ENCODE data around the gene SPANXN4.
A peak's percentile ranks its signal among the peaks of the same experiment; 100 is the strongest.

The SPANXN4 gene, protein sequence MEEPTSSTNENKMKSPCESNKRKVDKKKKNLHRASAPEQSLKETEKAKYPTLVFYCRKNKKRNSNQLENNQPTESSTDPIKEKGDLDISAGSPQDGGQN

GRCh38 chrX:143025628-143026027 lies at the start of gene SPANXN4:
TSS of gene SPANXN4 (plus strand) at chrX:143025928. CDS start at chrX:143026015, 87 bp downstream.
- FAIRE-seq = no peak

DNA sequence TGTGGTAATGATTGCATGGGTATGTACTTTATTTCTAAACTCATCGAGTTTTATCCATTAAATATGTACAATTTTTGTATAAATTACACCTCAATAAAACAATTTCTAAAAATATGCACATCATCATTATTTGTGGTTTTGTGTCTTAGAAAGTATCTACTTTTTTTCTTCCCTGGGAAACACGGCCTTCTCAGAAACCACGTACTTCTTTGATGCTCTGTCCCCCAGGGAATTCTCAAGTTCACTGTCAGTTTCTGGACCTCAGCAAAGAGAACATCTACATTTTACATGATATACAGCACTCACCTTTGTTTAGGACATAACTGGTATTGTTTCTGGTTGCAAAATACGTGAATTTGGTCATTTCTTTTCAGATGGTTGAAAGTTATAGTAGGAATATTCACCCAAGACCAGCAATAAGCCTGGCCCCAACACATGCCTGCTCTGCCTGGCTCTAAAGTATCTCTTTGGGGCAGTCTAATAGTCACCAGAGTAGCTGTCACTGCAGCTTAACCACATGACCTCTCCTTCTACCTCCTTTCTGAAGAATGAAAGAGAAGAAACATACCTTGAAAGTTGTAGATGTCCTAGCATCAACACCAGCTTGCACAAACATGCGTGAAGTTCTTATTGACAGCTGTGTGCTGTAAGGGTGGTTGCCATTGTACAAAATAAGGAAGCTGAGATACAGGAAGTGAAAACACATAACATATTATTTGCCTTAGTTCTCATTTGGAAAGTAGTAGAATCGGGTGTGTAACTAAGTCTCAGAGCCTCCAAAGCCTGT lies 48.4 kb upstream of the SPANXN4 start:
- DNase-seq (ENCODE audit: insufficient read length, low spot score) (peak; percentile 2), FAIRE-seq (peak; percentile 95)

More at GRCh38 chrX:143025628-143026027, at the start of gene SPANXN4:
- DNase-seq (ENCODE audit: insufficient read length, low spot score) = no peak

DNA sequence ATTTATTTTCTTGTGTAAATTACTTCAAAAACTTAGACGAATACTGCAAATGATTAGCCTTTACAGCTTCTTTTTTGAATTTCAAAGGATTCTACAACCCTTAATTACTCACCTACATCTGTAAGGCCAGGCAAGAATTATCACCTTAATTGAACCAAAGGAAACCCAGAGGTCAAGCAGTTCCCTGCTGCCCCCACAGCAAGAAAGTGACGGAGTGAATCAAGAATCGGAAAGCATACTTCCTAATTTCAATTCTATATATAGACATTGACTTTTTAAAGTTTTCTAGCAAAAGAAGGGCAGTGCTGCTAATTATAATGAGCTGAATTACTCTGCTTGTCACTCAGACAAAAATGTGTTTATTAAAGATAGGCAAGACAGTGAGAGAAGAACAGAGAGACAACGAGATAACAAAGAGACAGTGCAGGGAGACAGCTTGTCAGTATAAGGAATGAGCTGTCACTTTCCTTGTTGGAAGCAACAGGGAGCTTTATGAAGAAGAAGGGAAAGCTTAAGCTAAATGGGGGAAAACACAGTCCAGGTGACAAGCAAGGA lies 47.5 kb upstream of the SPANXN4 start:
- DNase-seq (ENCODE audit: insufficient read length, low spot score) = no peak
- FAIRE-seq = peak; percentile 82

- FAIRE-seq = no peak
- no peak for DNase-seq (ENCODE audit: insufficient read length, low spot score)
Measured at GRCh38 chrX:142982679-142983078, 43.0 kb upstream of the SPANXN4 start.

DNA sequence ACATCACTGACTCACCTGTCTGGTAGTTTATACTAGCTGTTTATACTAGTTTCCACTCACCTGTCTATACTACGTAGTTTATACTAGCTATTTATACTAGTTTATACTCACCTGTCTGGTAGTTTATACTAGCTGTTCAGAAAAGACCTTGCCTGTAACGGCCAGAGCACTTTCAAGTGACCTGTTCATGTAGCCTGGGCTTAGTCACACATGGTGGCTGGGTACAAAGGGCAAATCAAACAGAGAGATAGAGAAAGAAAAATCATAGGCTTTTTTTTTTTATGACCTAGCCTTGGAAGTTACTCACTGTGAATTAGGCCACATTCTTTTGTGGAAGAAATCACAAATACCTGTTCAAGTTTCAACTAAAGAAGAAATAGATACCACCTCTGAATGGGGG lies 30.7 kb upstream of the SPANXN4 start:
- no peak for DNase-seq (ENCODE audit: insufficient read length, low spot score)

DNA sequence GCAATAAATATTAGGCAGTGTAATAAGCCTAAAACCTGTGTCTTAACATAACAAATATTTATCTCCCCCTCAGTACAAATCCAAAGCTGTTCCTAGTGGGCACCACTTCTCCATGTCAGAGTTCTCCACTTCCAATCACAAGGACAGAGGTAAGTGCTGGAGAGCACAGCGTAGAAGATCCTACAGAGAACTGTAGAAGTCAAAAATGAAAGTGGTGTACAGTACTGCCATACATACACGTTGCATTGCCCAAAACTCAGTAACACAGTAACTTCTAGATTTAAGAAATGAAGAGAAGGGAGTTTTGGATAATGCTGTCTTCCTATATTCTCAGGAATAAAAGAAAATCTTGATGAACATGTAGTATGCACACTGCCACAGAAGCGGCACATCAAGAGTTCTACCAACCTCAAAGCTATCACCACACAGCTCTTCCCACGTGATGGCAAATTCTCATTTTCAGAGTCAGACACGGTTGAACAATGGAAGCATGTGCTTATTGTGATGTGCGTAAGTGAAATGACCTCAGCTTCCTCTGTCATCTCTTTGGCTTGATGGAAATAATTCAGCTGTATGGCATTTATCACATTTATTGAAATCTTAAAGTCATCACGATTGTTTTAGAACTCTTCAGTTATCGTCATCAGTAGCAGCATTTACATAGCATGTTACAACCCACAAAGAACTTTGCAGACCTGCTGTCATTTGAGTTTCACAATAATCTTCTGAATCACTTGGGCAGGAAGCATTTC lies 27.1 kb upstream of the SPANXN4 start:
- FAIRE-seq = no peak

More for the DNA sequence above, 30.7 kb upstream of the SPANXN4 start:
- FAIRE-seq = no peak

DNA sequence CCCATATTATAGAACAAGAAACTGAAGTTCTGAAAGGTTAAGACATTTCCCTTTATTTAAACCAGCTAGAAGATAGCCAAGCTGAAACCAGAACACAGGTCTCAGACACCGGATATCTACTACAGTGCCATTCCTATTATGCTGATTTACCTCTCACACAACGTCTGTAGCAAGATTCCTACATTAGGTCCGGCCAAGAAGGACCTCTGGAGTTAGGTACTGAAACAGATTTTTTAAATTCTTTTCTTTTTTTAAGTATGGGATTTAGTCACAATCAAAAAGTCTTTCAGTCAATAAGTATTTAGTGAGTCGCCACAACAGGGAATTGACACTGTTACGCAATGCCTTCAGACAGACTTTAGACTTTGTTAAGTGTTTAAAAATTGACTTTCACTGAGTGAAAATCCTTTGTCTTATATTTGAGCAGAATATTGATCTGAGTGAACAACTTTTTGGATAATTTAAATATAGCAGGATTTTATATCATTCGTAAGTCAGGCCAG lies 26.5 kb upstream of the SPANXN4 start:
- no peak for DNase-seq (ENCODE audit: insufficient read length, low spot score)

More for the DNA sequence above, 27.1 kb upstream of the SPANXN4 start:
- no peak for DNase-seq (ENCODE audit: insufficient read length, low spot score)

DNA sequence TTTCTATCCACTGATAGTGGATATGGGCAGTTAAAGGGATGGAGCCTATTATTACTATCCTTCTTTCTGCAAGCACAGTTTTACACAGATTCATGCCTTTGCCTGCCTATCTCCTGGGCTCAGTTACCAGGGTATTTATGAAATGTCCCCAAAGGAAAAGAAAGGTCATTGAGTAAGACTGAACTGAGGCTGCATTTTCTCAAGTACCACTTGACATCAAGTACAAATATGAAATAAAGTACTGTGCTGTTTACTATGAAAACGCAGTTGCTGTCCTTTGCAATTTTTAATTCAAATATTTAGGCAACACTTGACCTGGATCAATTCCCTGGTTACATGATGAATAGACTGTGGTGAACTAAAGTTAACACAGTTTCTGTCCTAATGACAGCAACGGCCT lies 23.5 kb upstream of the SPANXN4 start:
- DNase-seq (ENCODE audit: insufficient read length, low spot score) (no peak), FAIRE-seq (no peak)

More for the DNA sequence above, 26.5 kb upstream of the SPANXN4 start:
- FAIRE-seq = peak; percentile 47

DNA sequence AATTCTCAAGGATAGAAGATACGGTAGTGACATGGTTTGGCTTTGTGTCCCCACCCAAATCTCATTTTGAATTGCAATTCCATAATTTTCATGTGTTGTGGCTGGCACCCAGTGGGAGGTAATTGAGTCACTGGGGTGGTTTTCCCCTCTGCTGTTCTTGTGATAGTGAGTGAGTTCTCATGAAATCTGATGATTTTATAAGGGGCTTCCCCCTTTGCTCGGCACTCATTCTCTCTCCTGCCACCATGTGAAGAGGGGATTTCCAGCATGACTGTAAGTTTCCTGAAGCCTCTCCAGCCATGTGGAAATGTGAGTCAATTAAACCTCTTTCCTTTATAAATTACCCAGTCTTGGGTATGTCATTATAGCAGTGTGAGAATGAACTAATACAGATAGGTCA lies 8.5 kb upstream of the SPANXN4 start:
- DNase-seq (ENCODE audit: insufficient read length, low spot score) (no peak), FAIRE-seq (no peak)

DNA sequence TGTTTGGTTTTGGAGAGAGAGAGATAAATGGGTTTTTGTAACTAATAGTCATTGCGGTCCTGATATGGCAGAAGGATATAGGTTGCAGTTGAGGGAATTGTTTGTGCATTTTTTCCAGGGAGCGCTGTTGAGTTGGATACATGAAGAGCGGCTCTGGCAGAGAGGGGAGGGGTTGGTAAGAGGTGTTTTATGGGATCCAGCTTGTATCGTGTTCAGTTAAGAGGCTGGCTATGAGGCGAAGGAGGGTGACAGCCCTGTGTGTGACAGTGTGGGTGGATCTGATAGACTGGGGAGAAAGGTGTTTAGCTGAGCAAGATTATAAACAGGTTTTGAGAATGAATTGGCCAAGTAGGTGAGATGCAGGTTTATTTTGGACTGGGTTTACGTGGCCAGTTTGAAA lies 1.5 kb downstream of the SPANXN4 start:
- FAIRE-seq = no peak
- no peak for DNase-seq (ENCODE audit: insufficient read length, low spot score)

DNA sequence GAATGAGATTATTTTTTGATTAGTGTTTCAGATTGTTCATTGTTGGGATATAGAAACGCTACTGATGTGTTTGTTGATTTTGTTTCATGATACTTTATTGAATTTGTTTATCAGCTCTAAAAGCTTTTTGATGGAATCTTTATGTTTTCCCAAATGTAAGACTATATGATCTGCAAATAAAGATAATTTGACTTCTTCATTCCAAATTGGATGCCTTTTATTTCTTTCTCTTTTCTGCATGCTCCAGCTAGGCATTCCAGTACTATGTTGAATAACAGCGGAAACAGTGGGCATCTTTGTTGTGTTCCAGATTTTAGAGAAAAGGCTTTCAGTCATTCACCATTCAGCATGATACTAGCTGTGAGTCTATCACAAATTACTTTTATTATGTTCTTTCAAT lies 21.8 kb downstream of the SPANXN4 start:
- DNase-seq (ENCODE audit: insufficient read length, low spot score) (no peak), FAIRE-seq (no peak)

- DNase-seq (ENCODE audit: insufficient read length, low spot score) (no peak), FAIRE-seq (no peak)
Measured at GRCh38 chrX:143058120-143058519, 32.4 kb downstream of the SPANXN4 start.

DNA sequence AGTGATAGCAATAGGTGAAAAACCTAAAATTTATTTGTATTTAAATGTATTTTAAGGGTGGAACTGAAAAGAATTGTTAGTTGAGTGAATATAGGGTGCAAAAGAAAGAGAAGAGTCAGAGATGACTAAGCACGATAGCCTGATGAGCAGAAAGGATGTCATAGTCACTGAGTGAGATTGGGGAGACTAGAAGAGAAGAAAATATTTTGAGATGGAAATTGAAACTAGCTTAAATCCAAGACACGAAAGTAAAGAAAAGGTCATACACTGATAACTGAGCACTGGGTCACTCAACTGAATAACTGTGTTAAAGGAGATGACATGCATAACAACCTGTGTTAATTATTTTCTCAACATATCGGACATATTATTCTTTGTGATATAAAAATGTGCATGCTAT lies 55.5 kb downstream of the SPANXN4 start:
- FAIRE-seq = no peak
- DNase-seq (ENCODE audit: insufficient read length, low spot score) = no peak

DNA sequence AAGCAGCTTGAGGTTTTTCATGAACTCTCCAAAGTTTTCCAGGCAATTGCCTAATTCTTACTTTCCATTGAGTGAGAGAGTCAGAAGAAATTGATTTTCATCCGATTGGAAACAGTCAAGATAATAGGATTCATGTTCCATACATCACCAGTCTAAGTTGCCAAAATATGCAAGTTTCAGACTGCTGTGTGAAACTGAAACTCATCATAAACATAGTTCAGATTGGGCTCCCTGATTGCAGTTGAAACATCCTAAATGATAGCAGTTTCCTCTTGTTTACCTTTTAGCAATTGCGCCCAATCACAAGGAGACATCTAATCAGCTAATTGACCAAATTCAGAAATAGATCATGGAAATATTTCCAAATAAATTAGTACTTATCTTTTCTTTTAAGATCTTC lies 56.8 kb downstream of the SPANXN4 start:
- FAIRE-seq = no peak
- no peak for DNase-seq (ENCODE audit: insufficient read length, low spot score)
